CD14-positive monocyte (primary cell): Measurements from ENCODE around the gene TTC12. TPM values are rescaled to one million over a fixed set of nuclear protein-coding genes. Genes with fewer than 3 reads are reported as not detected.

ENCODE experiments used
- DNase-seq, 3 donors: peaks; one replicate each; pipeline ENCODE4 v3.0.0-alpha.2; 2011 to 2022
- H2AFZ ChIP-seq: 2 replicates; pipeline ENCODE4 v1.6.0; 2012; ENCODE audit warnings: mild to moderate bottlenecking, low read depth, low read length, inconsistent platforms; ENCODE audit not compliant: insufficient read depth, poor library complexity, severe bottlenecking
- H3K27ac ChIP-seq, 2 donors: 1 replicate in 1 of 2; 2 replicates in 1 of 2; pipeline ENCODE4 v1.5.1; 2012 to 2013; ENCODE audit warnings: low read length in 2 of 2, control low read depth in 1 of 2, inconsistent platforms in 1 of 2, low read depth in 1 of 2, mild to moderate bottlenecking in 1 of 2
- H3K27me3 ChIP-seq, 2 donors: one replicate each; pipeline versions ENCODE4 v1.6.0 to v1.6.1; 2011 to 2013; ENCODE audit warnings: low read length in 2 of 2; ENCODE audit not compliant: control insufficient read depth in 2 of 2, insufficient read depth in 2 of 2
- H3K36me3 ChIP-seq, 2 donors: replicated peaks in 1 of 2; 1 replicate in 1 of 2; 2 replicates in 1 of 2; pipeline versions ENCODE4 v1.5.1 to v1.6.1; 2012 to 2013; ENCODE audit warnings: low read length in 2 of 2, control low read depth in 1 of 2, inconsistent platforms in 1 of 2, mild to moderate bottlenecking in 1 of 2; ENCODE audit not compliant: insufficient read depth in 2 of 2, control insufficient read depth in 1 of 2
- H3K4me1 ChIP-seq, 2 donors: 1 replicate in 1 of 2; 2 replicates in 1 of 2; pipeline versions ENCODE4 v1.5.1 to v1.6.1; 2012 to 2013; ENCODE audit warnings: low read length in 2 of 2, control low read depth in 1 of 2, inconsistent platforms in 1 of 2, mild to moderate bottlenecking in 1 of 2, moderate library complexity in 1 of 2; ENCODE audit not compliant: insufficient read depth in 2 of 2, control insufficient read depth in 1 of 2
- H3K4me2 ChIP-seq: replicated peaks from 2 replicates; pipeline ENCODE3; 2012; ENCODE audit warnings: low read length, moderate library complexity, mild to moderate bottlenecking; ENCODE audit not compliant: poor library complexity, severe bottlenecking; ENCODE audit errors: extremely low read depth
- H3K4me3 ChIP-seq, 3 experiments: fragments of 200-600 bp in 1 of 3; sonication (generic) in 1 of 3; replicated peaks in 1 of 3; 1 replicate in 2 of 3; 2 replicates in 1 of 3; pipeline ENCODE4 v1.5.1; 2011 to 2013; ENCODE audit warnings: low read length in 3 of 3, mild to moderate bottlenecking in 3 of 3, control low read depth in 2 of 3, low read depth in 2 of 3, inconsistent platforms in 1 of 3, moderate library complexity in 1 of 3
- H3K79me2 ChIP-seq: 2 replicates; pipeline ENCODE4 v1.6.0; 2012; ENCODE audit warnings: mild to moderate bottlenecking, control low read depth, inconsistent platforms, low read length, moderate library complexity; ENCODE audit not compliant: insufficient read depth
- H3K9ac ChIP-seq: 2 replicates; pipeline ENCODE4 v1.6.0; 2017; ENCODE audit warnings: low read length, mild to moderate bottlenecking; ENCODE audit not compliant: insufficient read depth, poor library complexity, severe bottlenecking
- H3K9me3 ChIP-seq, 2 donors: replicated peaks in 1 of 2; 1 replicate in 1 of 2; 2 replicates in 1 of 2; pipeline versions ENCODE4 v1.5.1 to v1.6.1; 2012 to 2013; ENCODE audit warnings: low read length in 2 of 2, control low read depth in 1 of 2; ENCODE audit not compliant: control insufficient read depth in 1 of 2, insufficient read depth in 1 of 2
- H4K20me1 ChIP-seq: 2 replicates; pipeline ENCODE4 v1.6.0; 2012; ENCODE audit warnings: mild to moderate bottlenecking, low read length, control low read depth, moderate library complexity; ENCODE audit not compliant: insufficient read depth
- H3K27ac Mint-ChIP-seq, 7 donors: one replicate each; pipeline ENCODE4 v1.8.0; 2020; ENCODE audit warnings: mild to moderate bottlenecking in 7 of 7, mixed read lengths in 7 of 7, moderate library complexity in 6 of 7, inconsistent platforms in 2 of 7
- H3K27me3 Mint-ChIP-seq, 3 donors: one replicate each; pipeline ENCODE4 v1.8.0; 2021 to 2022; ENCODE audit warnings: low read depth in 3 of 3, mild to moderate bottlenecking in 3 of 3, mixed read lengths in 3 of 3, moderate library complexity in 3 of 3, inconsistent platforms in 1 of 3
- H3K36me3 Mint-ChIP-seq, 2 donors: one replicate each; pipeline ENCODE4 v1.8.0; 2020; ENCODE audit warnings: mixed read lengths in 2 of 2, inconsistent platforms in 1 of 2, mild to moderate bottlenecking in 1 of 2
- H3K4me1 Mint-ChIP-seq: one replicate; pipeline ENCODE4 v1.8.0; 2020; ENCODE audit warnings: mild to moderate bottlenecking, mixed read lengths
- H3K4me3 Mint-ChIP-seq, 2 donors: one replicate each; pipeline ENCODE4 v1.8.0; 2020; ENCODE audit warnings: mild to moderate bottlenecking in 2 of 2, mixed read lengths in 2 of 2, moderate library complexity in 1 of 2
- H3K9me3 Mint-ChIP-seq, 7 donors: one replicate each; pipeline ENCODE4 v1.8.0; 2020 to 2022; ENCODE audit warnings: mixed read lengths in 7 of 7, mild to moderate bottlenecking in 6 of 7, moderate library complexity in 6 of 7, inconsistent platforms in 2 of 7
- CTCF ChIP-seq: fragments of 200-600 bp; IDR thresholded peaks from one replicate; pipeline ENCODE4 v1.8.0; 2022; ENCODE audit warnings: antibody characterized with exemption, mild to moderate bottlenecking
- WGBS: methylation state at CpG from one replicate; pipeline ENCODE4 v1.1.5; 2013; ENCODE audit warnings: missing lambda C conversion rate; ENCODE audit not compliant: insufficient coverage; 5-methylcytosine and 5-hydroxymethylcytosine counted together
- intact Hi-C, 2 donors: fragments of 100-400 bp; cut with micrococcal nuclease; formaldehyde crosslinking; loops; one replicate each; pipeline versions ENCODE4 v1.15.0 to v1.15.1; 2023
- polyA plus RNA-seq, 3 donors: library from polyadenylated mRNA; depleted of rRNA in 1 of 3; unstranded in 2 of 3; stranded (reverse) in 1 of 3; fragments of 300-500 nt in 2 of 3; fragments of >200 nt in 1 of 3; fragmentation: Illumina TruSeq in 2 of 3; gene quantifications; 1 replicate in 2 of 3; 2 replicates in 1 of 3; pipeline ENCODE4 v1.2.3, GENCODE V29; 2012 to 2021

Gene TTC12
- polyA plus RNA-seq, 3 donors: 1.7 to 3.0 (median 2.4) TPM

- Histone ChIP-seq H3K4me2 (no peak overlapping the region), H3K27me3 (no peaks in the 10 kb centered on the region), H3K4me1 (no peaks in the 10 kb centered on the region), H3K27ac (no peak overlapping the region), H3K79me2 (no peaks in the 10 kb centered on the region), H3K9ac (no peak overlapping the region), H3K9me3 (no peaks in the 10 kb centered on the region), H3K36me3 (no peaks in the 10 kb centered on the region), H4K20me1 (no peaks in the 10 kb centered on the region), H2AFZ (no peak overlapping the region), H3K4me3 (no peak overlapping the region)
- no peak overlapping the region for H3K27ac Mint-ChIP-seq
- intact Hi-C loops: loop anchor here (2.0 to 10.0 kb wide), 4 partner anchors 494 to 1004 kb away; no protein-coding TSS in a partner anchor
- no peaks in the 10 kb centered on the region for H3K4me1 Mint-ChIP-seq
- no peaks in the 10 kb centered on the region for H3K36me3 Mint-ChIP-seq
- H3K27me3 Mint-ChIP-seq: peaks cover 2 to 4% (median 3%) of the 10 kb centered on the region in 3 donors
- no peaks in the 10 kb centered on the region for H3K9me3 Mint-ChIP-seq
- WGBS: 96% methylated on average over 4 of the region's 6 CpGs
- no peak for DNase-seq
- no peak overlapping the region for H3K4me3 Mint-ChIP-seq
- TF ChIP-seq CTCF: no peak
These were observed 26.0 kb upstream of the TTC12 start for GRCh38 chr11:113288286-113288863.

GRCh38 chr11:113289431-113290187 lies 24.8 kb upstream of the TTC12 start:
- no peak overlapping the region for H3K4me3 ChIP-seq
- Mint-ChIP-seq H3K4me3 (no peak overlapping the region), H3K27me3 (peaks cover 2 to 4% (median 3%) of the 10 kb centered on the region in 3 donors), H3K36me3 (no peaks in the 10 kb centered on the region), H3K27ac (peak overlapping the region in 1 of 7 donors; percentile 24), H3K9me3 (no peaks in the 10 kb centered on the region), H3K4me1 (no peaks in the 10 kb centered on the region)
- H3K79me2 ChIP-seq: no peaks in the 10 kb centered on the region
- 73% methylated on average over 4 of the region's 10 CpGs for WGBS
- no peaks in the 10 kb centered on the region for H3K27me3 ChIP-seq
- no peaks in the 10 kb centered on the region for H3K9me3 ChIP-seq
- H4K20me1 ChIP-seq: no peaks in the 10 kb centered on the region
- H3K9ac ChIP-seq: no peak overlapping the region
- no peak overlapping the region for H2AFZ ChIP-seq
- DNase-seq: peak; percentile 46 to 67 (median 63)
- no peak overlapping the region for H3K27ac ChIP-seq
- no peak overlapping the region for H3K4me2 ChIP-seq
- peak; percentile 93 for TF ChIP-seq CTCF
- intact Hi-C loops: loop anchor here (2.0 to 10.0 kb wide), 5 partner anchors 495 to 1075 kb away; no protein-coding TSS in a partner anchor
- no peaks in the 10 kb centered on the region for H3K4me1 ChIP-seq
- H3K36me3 ChIP-seq: no peaks in the 10 kb centered on the region
